Measurements from ENCODE around the gene HK1.

DNA sequence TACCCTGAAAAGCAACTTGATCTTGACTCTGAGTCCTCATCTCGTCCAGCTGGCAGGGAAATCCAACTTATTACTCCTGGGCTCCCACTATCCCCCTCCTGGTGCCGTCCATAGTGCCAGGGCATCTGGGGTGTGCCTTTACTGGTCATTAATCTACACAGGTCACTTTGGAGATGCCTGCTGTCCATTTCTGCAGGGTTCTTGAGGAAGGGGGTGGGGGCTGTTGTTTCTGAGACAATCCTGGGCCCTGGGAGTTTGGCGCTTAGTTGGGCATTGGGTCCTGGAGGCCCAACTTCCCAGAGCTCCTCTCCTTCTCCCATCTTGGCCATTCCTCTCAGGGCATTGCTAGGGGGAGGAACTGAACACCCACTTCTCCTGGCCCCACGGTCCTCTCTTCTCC is 144.4 kb downstream of the HK1 start:
- TF ChIP-seq, protein P1, sequence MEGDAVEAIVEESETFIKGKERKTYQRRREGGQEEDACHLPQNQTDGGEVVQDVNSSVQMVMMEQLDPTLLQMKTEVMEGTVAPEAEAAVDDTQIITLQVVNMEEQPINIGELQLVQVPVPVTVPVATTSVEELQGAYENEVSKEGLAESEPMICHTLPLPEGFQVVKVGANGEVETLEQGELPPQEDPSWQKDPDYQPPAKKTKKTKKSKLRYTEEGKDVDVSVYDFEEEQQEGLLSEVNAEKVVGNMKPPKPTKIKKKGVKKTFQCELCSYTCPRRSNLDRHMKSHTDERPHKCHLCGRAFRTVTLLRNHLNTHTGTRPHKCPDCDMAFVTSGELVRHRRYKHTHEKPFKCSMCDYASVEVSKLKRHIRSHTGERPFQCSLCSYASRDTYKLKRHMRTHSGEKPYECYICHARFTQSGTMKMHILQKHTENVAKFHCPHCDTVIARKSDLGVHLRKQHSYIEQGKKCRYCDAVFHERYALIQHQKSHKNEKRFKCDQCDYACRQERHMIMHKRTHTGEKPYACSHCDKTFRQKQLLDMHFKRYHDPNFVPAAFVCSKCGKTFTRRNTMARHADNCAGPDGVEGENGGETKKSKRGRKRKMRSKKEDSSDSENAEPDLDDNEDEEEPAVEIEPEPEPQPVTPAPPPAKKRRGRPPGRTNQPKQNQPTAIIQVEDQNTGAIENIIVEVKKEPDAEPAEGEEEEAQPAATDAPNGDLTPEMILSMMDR (IDR thresholded peaks at IDR 0.05) = no peak
- TF ChIP-seq POLR2A (IDR thresholded peaks at IDR 0.05) = no peak

Measured in uterus (tissue), 2 donors.